Measurements from ENCODE around the gene MED20. TPM values are rescaled to one million over a fixed set of nuclear protein-coding genes. Genes with fewer than 3 reads are reported as not detected.

MED20 gene
- total RNA-seq, 1 experiment from 2014 or later, result 42.4 TPM

- DNase-seq (ENCODE audit: low spot score), result no peak
- CTCF ChIA-PET, result interaction anchor here (0.8 to 8.9 kb wide), 7 partner anchors 12 to 280 kb away, joined by 3 to 112 read pairs (median 13); partner anchors contain the start of genes BYSL, MED20 and TOMM6
- Mint-ChIP-seq H3K9me3 (no peaks in the 10 kb centered on the region), H3K4me3 (no peak overlapping the region), H3K36me3 (peaks cover 42% of the 10 kb centered on the region), H3K27ac (peak overlapping the region; percentile 17; the same call in 1 of the 2 replicates), H3K27me3 (ENCODE audit: low read depth) (no peaks in the 10 kb centered on the region), H3K4me1 (peaks cover 16% of the 10 kb centered on the region)
- TF ChIP-seq ZNF219 (CRISPR knock-in tag; IDR thresholded peaks at IDR 0.05; ENCODE audit: borderline replicate concordance) (no peak), HMGXB4 (CRISPR knock-in tag; IDR thresholded peaks at IDR 0.05) (no peak), ZNF281 (CRISPR knock-in tag; IDR thresholded peaks at IDR 0.05) (no peak), ZNF138 (CRISPR knock-in tag; conservative IDR thresholded peaks at IDR 0.05) (no peak), ATF3 (CRISPR knock-in tag; conservative IDR thresholded peaks at IDR 0.05) (no peak), E2F5 (CRISPR knock-in tag; IDR thresholded peaks at IDR 0.05) (no peak), MAX (CRISPR knock-in tag; IDR thresholded peaks at IDR 0.05) (no peak), FOXP1 (CRISPR knock-in tag; IDR thresholded peaks at IDR 0.05; ENCODE audit: borderline replicate concordance) (no peak), ZNF263 (CRISPR knock-in tag; IDR thresholded peaks at IDR 0.05; ENCODE audit: low read depth) (no peak), IRF2 (CRISPR knock-in tag; IDR thresholded peaks at IDR 0.05; ENCODE audit: borderline replicate concordance, low read depth) (no peak), CREB1 (CRISPR knock-in tag; IDR thresholded peaks at IDR 0.05) (no peak), RORB (CRISPR knock-in tag; IDR thresholded peaks at IDR 0.05) (no peak), FOXK1 (CRISPR knock-in tag; IDR thresholded peaks at IDR 0.05) (no peak), ZSCAN18 (CRISPR knock-in tag; IDR thresholded peaks at IDR 0.05) (no peak), ARID4B (CRISPR knock-in tag; IDR thresholded peaks at IDR 0.05; ENCODE audit: borderline replicate concordance) (no peak), NFE2L1 (CRISPR knock-in tag; IDR thresholded peaks at IDR 0.05) (no peak), FOXJ3 (CRISPR knock-in tag; IDR thresholded peaks at IDR 0.05; ENCODE audit: borderline replicate concordance) (no peak)
- POLR2A ChIA-PET, result interaction anchor here (2.3 kb wide), 1 partner anchor 14 kb away, joined by 7 read pairs; the partner anchor contains the start of genes BYSL and MED20
- no peak for ATAC-seq
Observed at GRCh38 chr6:41934278-41935192, 13.6 kb upstream of the MED20 start.
